T-helper 1 cell (primary cell): ENCODE results near the gene HINFP.
"Not testable (repeated sequence)": the region's sequence is repeated elsewhere in the genome, so short reads cannot be mapped to it uniquely, and the experiment has no call there.

ENCODE experiments used
- DNase-seq, 5 donors: peaks; one replicate each; pipeline ENCODE4 v3.0.0-alpha.2; 2012 to 2020

Gene HINFP

DNA sequence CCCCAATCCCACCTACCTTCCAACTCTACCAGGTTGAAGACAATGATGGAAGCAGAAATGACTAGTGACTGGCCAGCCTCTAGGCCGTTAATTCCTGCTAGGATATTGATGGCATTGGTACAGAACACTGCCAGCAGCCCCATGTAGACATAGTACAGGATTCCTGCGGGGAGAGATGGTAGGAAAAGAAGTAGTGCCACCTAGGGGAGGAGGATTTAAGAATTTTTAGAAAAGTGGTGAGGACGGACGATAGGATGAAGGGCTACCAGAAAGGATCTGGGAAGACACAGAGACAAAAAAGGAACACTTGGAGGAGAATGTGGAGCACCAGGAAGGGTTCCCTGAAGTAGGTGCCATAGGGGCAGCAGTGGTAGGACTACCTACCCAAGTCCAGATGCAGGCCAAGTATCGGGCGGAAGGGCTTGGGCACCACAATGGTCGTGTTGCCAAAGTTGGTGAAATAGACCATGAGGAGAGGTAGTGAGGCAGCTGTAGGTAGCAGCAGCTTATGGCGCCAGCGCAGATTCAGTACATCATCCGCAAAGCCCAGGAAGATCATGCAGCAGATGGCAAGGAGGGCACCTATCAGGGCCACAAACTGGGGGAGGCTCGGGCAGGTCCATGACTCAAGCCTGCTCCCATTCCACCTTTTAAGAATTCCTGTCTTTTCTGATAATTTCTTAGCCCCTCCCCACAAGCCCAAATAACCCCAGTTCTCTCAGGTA lies 21.0 kb upstream of the HINFP start:
- DNase-seq: no peak

DNA sequence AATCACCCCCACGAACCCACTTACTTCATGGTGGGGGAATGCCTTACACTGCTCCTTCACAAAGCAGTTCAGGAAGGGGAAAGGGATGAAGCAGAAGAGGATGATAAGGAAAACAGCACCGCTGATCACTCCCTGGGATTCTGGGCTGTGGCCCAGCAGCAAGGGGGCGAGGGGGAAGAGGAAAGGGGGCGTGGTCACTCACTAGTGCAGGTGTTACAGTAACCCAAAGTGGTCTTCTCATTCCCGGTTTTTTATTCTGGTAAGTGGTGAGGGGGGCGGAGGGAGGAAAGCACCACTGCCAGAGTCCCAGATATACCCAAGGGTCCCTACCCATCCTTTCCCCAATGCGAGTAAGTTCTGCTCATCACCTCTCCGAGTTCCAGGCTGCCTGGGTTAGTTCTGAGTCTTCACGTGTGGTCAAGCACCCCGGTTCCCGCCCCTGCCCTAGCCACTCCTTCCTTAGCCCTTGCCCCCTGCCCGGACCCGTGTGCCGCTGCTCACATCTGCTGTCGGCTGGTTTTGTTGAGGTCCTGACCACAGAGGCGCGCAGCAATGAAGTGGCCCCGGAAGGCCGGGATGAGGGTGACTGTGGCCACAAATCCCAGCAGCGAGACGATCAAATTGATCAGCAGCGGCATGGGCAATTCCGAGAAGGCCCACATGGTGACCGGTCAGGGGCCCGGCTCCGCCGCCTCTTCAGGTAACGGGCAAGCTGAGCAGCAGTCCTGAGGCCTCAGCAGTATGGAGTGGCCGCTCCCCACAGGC lies 20.2 kb upstream of the HINFP start:
- peak in 1 of 5 donors; percentile 35 for DNase-seq

DNA sequence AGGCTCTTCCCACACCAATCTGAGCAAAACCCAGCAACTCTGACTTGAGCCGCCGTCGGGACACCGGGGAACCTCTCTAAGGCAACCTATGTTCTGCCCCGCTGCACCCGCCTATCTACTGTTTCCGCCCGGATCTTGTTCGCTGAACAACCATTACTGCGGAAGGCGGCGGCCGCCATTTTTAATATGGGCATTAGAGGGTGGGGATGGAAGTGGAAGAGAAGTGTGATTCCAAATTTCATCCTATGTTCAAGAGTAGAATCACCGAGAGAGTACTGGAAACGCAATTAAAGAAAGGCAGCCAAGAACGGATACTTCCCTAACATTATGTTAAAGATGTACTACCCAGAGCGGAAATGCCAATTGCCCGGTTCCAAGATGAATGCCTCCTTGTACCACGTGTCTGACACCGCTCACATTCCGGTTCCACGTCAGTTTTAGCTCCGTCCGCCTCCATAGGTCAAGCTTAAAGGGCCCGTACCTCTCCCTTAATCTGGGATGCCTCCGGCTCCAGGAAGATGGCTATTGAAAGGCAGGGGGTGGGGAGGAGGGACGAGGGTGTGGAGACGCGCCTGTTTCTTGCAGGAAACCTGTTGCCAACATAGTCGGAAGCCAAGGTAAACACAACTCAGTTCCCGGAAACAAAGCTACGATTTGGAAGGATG lies 19.5 kb upstream of the HINFP start, which contains the start of gene DPAGT1:
TSS of gene DPAGT1 (minus strand) at position 95 of the 665 bp plus-strand sequence. CDS start 198 bp downstream, outside the sequence.
- DNase-seq: peak; percentile 59 to 93 (median 75)

- not testable (repeated sequence) for DNase-seq
These were observed 18.2 kb upstream of the HINFP start for GRCh38 chr11:119103161-119103664.

DNA sequence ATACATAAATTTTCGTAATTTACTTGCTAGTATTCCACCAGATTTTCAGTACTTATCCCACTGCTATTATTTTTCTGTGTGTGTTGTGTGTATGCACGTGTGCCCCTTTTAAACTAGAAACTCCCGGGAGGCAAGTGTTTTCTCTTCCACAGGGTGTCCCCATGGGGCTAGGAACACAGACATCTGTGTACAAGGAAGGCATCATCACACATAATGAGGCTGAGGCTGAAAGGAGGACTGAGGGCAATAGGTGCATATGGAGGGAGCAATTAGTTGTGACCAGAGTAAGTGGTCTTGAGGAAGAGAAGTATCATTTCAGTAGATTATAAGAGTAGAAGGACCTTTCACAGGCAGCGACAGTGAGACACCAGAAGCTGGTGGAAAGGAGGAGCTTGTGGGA lies 17.6 kb upstream of the HINFP start:
- DNase-seq: no peak

DNA sequence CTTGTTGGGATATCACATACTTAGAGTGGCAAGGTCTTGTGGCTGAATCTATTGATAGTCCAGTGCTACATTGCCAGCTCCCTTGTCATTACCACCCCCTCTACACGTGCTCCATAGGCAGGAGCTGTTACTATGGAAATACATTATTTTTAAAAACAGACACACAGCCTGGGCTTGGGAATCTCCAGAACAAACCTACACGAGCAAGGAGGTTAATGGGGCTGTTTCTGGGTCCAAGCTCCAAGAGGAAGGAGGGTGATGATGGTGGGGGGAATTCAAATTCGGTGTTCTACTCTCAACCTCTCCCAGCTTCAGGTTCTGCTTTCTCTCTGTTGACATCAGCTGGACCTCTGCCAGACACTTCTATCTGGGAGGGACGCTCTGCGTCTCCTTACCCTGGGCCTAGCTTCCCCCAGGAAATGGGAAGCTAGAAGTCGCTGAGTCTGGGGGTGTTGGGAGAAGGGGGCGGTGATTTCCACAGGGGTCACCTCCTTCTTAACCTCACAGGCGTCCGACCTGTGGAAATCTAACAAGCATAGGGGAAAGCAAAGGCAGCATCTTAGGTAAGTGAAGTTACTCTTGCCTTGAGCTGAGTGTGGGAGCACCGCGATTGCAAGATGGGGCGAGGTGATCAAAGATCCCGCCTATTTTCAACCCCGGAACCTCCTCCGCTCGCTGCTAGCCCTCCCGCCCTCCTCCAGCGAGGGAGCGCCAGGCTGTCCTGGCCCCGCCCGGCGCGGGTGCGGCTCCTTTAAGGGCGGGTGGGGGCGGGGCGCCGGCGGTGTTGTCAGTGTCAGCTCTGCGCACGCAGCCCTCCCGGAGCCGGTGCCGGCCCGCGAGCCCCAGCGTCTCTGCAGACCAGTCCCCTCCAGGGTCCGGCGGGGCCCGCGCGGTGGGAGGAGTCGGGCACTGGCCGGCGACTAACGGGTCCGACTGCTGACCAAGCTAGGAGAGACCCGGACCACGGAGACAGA lies 14.5 kb upstream of the HINFP start, which contains the start of gene C2CD2L:
TSS of gene C2CD2L (plus strand) at position 781 of the 974 bp plus-strand sequence. CDS start 398 bp downstream, outside the sequence.
- peak; percentile 83 to 96 (median 84) for DNase-seq

DNA sequence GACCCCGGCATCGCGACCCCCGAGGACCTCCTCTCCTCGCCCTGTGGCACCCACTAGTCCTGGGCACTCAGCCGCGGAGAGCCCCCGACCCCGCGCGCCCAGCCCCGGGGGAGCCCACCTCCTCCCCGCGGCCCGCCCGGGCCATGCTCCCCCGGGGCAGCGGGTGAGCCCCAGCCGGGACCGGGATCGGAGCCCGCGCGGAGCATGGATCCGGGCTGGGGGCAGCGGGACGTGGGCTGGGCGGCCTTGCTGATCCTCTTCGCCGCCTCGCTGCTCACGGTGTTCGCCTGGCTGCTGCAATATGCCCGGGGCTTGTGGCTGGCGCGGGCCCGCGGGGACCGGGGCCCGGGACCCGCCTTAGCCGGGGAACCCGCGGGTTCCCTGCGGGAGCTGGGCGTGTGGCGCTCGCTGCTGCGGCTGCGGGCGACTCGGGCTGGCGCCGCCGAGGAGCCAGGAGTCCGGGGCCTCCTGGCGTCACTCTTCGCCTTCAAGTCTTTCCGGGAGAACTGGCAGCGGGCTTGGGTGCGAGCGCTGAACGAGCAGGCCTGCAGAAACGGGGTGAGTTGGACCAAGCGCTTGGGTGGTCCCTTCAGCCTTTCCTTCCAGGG lies 13.7 kb upstream of the HINFP start:
- no peak for DNase-seq

DNA sequence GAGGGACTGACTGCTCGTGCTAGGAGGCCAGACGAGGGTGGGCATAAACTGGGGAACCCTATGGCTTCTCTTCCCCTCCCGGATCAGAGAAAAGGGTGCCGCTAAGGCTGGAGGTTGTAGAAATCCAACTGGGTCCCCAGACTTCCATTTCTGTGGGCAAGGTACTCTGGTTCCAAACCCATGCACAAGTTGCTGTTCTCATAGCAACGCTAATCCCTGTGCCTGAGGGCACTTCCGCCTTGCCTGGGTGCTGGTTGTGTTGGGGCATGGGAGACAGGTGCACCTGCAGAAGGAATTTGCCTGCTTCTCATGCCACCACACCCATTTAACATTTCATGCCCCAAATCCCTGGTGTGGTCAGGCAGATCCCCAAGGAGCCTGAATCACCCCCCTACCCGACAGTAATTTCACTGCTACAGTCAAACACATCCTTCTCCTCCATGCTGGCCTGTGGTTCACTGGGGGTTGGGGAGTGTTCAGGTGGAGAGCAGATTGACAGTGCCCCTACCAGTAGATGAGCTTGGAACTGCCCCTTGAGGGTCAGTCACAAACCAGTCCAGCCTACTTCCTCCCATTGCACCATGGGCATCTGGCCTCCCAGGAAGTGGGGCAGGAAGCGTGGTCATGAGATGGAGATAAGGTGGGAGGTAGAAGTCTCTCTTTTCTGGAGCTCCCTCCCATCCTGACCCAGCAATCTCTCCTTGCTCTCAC lies 13.1 kb upstream of the HINFP start:
- peak in 3 of 5 donors; percentile 30 to 44 (median 33) for DNase-seq

- DNase-seq: no peak
These were observed 12.5 kb upstream of the HINFP start for GRCh38 chr11:119108857-119109221.

- DNase-seq: no peak
These were observed 11.5 kb upstream of the HINFP start for GRCh38 chr11:119109843-119110242.

DNA sequence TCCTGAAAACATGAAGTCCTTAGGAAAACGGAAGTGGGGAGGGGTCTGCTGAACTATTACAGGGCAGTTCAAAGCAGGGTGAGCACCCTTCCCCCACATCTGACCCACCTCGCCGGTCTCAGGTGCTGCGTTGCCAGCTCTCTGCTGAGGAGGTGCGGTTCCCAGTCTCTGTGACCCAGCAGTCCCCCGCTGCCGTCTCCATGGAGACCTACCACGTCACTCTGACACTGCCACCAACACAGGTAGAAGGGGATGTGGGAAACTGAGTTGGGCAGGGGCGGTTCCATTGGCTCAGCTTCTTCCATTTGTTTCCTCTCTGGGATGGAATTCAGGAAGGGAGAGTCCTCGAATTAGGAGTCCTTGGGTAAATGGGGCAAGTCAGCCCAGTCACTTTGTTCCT lies 10.9 kb upstream of the HINFP start:
- no peak for DNase-seq

DNA sequence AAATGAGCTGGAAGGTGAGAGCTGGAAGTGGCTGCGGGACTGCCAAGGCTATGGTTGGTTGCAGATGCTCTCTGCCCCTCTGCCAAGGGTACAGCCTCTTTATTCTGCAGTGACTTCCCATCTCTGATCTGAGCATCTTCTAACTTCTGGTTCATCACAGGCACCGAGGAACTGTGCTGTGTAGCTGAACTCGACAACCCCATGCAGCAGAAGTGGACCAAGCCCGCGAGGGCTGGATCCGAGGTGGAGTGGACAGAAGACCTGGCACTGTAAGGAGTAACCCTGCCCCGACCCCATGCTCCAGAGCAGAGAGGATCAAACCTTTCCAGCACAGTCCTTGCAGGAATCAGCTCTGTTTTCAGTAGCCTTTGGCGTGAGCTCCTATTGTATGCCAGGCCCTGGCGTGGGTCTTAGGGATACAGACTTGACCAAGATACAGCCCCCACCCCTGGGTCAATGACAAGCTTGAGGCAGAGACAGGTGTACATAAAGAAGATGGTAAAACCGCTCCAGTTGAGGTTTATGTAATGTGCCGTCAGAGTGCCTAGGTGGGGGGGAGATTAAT lies 9.9 kb upstream of the HINFP start:
- DNase-seq: no peak

- no peak for DNase-seq
These were observed 8.9 kb upstream of the HINFP start for GRCh38 chr11:119112314-119113020.

- DNase-seq: no peak
These were observed 7.7 kb upstream of the HINFP start for GRCh38 chr11:119113716-119114115.

- no peak for DNase-seq
These were observed 7.0 kb upstream of the HINFP start for GRCh38 chr11:119114351-119114750.

GRCh38 chr11:119115484-119116234 lies 5.7 kb upstream of the HINFP start:
- peak in 1 of 5 donors; percentile 40 for DNase-seq

GRCh38 chr11:119116235-119116594 lies 5.2 kb upstream of the HINFP start:
- DNase-seq: no peak

GRCh38 chr11:119116601-119117000 lies 4.8 kb upstream of the HINFP start:
- no peak for DNase-seq
